SK-N-MC (cell line): ENCODE results near the gene SNX9.
"Not testable (repeated sequence)": the region's sequence is repeated elsewhere in the genome, so short reads cannot be mapped to it uniquely, and the experiment has no call there.

Experiments used
- DNase-seq: peaks from one replicate; pipeline ENCODE4 v3.0.0-alpha.2; 2011; ENCODE audit warnings: low read depth, low spot score
- H3K27ac ChIP-seq: fragments of 200-600 bp; sonication (generic); 2 replicates; pipeline ENCODE4 v1.5.1; 2016; ENCODE audit warnings: mixed run types
- H3K36me3 ChIP-seq: fragments of 200-600 bp; sonication (generic); 2 replicates; pipeline ENCODE4 v1.6.1; 2017; ENCODE audit warnings: antibody characterized with exemption, low read length, mixed read lengths; ENCODE audit not compliant: insufficient read depth
- H3K4me3 ChIP-seq: fragments of 200-600 bp; sonication (generic); 2 replicates; pipeline ENCODE4 v1.5.1; 2016
- H3K9ac ChIP-seq: fragments of 200-600 bp; sonication (generic); 2 replicates; pipeline ENCODE4 v1.8.0; 2017; ENCODE audit warnings: mixed run types, mixed read lengths; ENCODE audit not compliant: insufficient read length
- H3K9me3 ChIP-seq: fragments of 200-600 bp; sonication (generic); 2 replicates; pipeline ENCODE4 v1.6.1; 2017; ENCODE audit warnings: low read depth, mild to moderate bottlenecking, antibody characterized with exemption, low read length, moderate library complexity, mixed read lengths
- EZH2 ChIP-seq: fragments of 200-600 bp; sonication (generic); IDR thresholded peaks from one replicate; pipeline ENCODE4 v1.6.1; 2017; ENCODE audit warnings: antibody characterized with exemption
- FOXP2 ChIP-seq: optimal IDR thresholded peaks from 2 replicates; pipeline ENCODE3; 2011; ENCODE audit warnings: mild to moderate bottlenecking, moderate library complexity; ENCODE audit not compliant: insufficient read depth; ENCODE audit errors: extremely low read length, control extremely low read depth
- POLR2AphosphoS5 ChIP-seq: IDR thresholded peaks from 2 replicates; pipeline ENCODE4 v1.6.1; 2012; ENCODE audit warnings: mild to moderate bottlenecking, low read depth, low read length, borderline replicate concordance

The SNX9 gene

GRCh38 chr6:157921685-157922367 lies 98.8 kb downstream of the SNX9 start:
- H3K9me3 ChIP-seq = peaks cover 4% of the 10 kb centered on the region; the same call in 1 of the 2 replicates
- no peak overlapping the region for H3K9ac ChIP-seq
- no peak overlapping the region for H3K27ac ChIP-seq
- TF ChIP-seq EZH2 = no peak
- no peak for TF ChIP-seq FOXP2
- TF ChIP-seq POLR2AphosphoS5 = no peak
- peaks cover 83% of the 10 kb centered on the region for H3K36me3 ChIP-seq
- no peak for DNase-seq
- H3K4me3 ChIP-seq = no peak overlapping the region

GRCh38 chr6:157925771-157926170 lies 102.7 kb downstream of the SNX9 start:
- Histone ChIP-seq H3K9me3 (no peaks in the 10 kb centered on the region), H3K36me3 (peaks cover 71% of the 10 kb centered on the region), H3K27ac (no peak overlapping the region), H3K4me3 (no peak overlapping the region), H3K9ac (no peak overlapping the region)
- TF ChIP-seq FOXP2 (no peak), EZH2 (no peak), POLR2AphosphoS5 (no peak)
- DNase-seq = no peak

- no peak overlapping the region for H3K27ac ChIP-seq
- DNase-seq = no peak
- no peak overlapping the region for H3K4me3 ChIP-seq
- H3K9ac ChIP-seq = no peak overlapping the region
- H3K9me3 ChIP-seq = no peaks in the 10 kb centered on the region
- TF ChIP-seq EZH2 (no peak), POLR2AphosphoS5 (no peak), FOXP2 (no peak)
- peaks cover 67% of the 10 kb centered on the region for H3K36me3 ChIP-seq
Observed at GRCh38 chr6:157927011-157927410, 104.0 kb downstream of the SNX9 start.

GRCh38 chr6:157928428-157928827 lies 105.4 kb downstream of the SNX9 start:
- no peak overlapping the region for H3K27ac ChIP-seq
- TF ChIP-seq POLR2AphosphoS5 = no peak
- TF ChIP-seq FOXP2 = no peak
- no peak for TF ChIP-seq EZH2
- no peak overlapping the region for H3K4me3 ChIP-seq
- no peak overlapping the region for H3K9ac ChIP-seq
- no peak for DNase-seq
- H3K36me3 ChIP-seq = peaks cover 66% of the 10 kb centered on the region
- no peaks in the 10 kb centered on the region for H3K9me3 ChIP-seq

GRCh38 chr6:157929076-157929475 lies 106.0 kb downstream of the SNX9 start:
- Histone ChIP-seq H3K9ac (no peak overlapping the region), H3K36me3 (peaks cover 67% of the 10 kb centered on the region)
- no peak for TF ChIP-seq EZH2
- TF ChIP-seq POLR2AphosphoS5 = no peak
- TF ChIP-seq FOXP2 = no peak

GRCh38 chr6:157929765-157930319 lies 106.8 kb downstream of the SNX9 start:
- Histone ChIP-seq H3K4me3 (no peak overlapping the region), H3K27ac (no peak overlapping the region), H3K9ac (no peak overlapping the region), H3K9me3 (no peaks in the 10 kb centered on the region), H3K36me3 (peaks cover 64% of the 10 kb centered on the region)
- no peak for TF ChIP-seq POLR2AphosphoS5
- no peak for TF ChIP-seq FOXP2
- TF ChIP-seq EZH2 = no peak
- DNase-seq = no peak

More at GRCh38 chr6:157929076-157929475, 106.0 kb downstream of the SNX9 start:
- no peak overlapping the region for H3K4me3 ChIP-seq
- no peak overlapping the region for H3K27ac ChIP-seq
- no peaks in the 10 kb centered on the region for H3K9me3 ChIP-seq
- DNase-seq = no peak

GRCh38 chr6:157935786-157936185 lies 112.7 kb downstream of the SNX9 start:
- Histone ChIP-seq H3K27ac (no peak overlapping the region), H3K4me3 (no peak overlapping the region), H3K9me3 (no peaks in the 10 kb centered on the region), H3K9ac (no peak overlapping the region), H3K36me3 (peaks cover 78% of the 10 kb centered on the region)
- no peak for DNase-seq
- TF ChIP-seq FOXP2 = no peak

- H3K9me3 ChIP-seq = no peaks in the 10 kb centered on the region
- H3K9ac ChIP-seq = no peak overlapping the region
- no peak for DNase-seq
- H3K4me3 ChIP-seq = no peak overlapping the region
- H3K36me3 ChIP-seq = peaks cover 82% of the 10 kb centered on the region
- TF ChIP-seq POLR2AphosphoS5 = no peak
- no peak for TF ChIP-seq FOXP2
- TF ChIP-seq EZH2 = no peak
- H3K27ac ChIP-seq = no peak overlapping the region
Observed at GRCh38 chr6:157937318-157937717, 114.3 kb downstream of the SNX9 start.

- TF ChIP-seq FOXP2 (no peak), POLR2AphosphoS5 (no peak), EZH2 (no peak)
- H3K9me3 ChIP-seq = no peaks in the 10 kb centered on the region
- no peak overlapping the region for H3K27ac ChIP-seq
- H3K9ac ChIP-seq = no peak overlapping the region
- no peak for DNase-seq
- H3K4me3 ChIP-seq = no peak overlapping the region
- peaks cover 82% of the 10 kb centered on the region for H3K36me3 ChIP-seq
Observed at GRCh38 chr6:157937916-157938315, 114.9 kb downstream of the SNX9 start.

GRCh38 chr6:157940375-157941036 lies 117.5 kb downstream of the SNX9 start:
- not testable (repeated sequence) for H3K9me3 ChIP-seq, H3K27ac ChIP-seq, H3K9ac ChIP-seq, DNase-seq, H3K4me3 ChIP-seq
- peaks cover 78% of the 10 kb centered on the region for H3K36me3 ChIP-seq
